HL-60/S4 treated with phorbol 12-myristate 13-acetate at 8.2 ng/mL for 4 days and 3 days (cell line): ENCODE measurements around the gene MED31.

ENCODE experiments used
- in situ Hi-C: fragments of 300-500 bp; cut with MboI; formaldehyde crosslinking; loops from 2 replicates; pipeline ENCODE4 v1.15.0; 2022; ENCODE audit warnings: low sequenced_read_pairs

Gene MED31

DNA sequence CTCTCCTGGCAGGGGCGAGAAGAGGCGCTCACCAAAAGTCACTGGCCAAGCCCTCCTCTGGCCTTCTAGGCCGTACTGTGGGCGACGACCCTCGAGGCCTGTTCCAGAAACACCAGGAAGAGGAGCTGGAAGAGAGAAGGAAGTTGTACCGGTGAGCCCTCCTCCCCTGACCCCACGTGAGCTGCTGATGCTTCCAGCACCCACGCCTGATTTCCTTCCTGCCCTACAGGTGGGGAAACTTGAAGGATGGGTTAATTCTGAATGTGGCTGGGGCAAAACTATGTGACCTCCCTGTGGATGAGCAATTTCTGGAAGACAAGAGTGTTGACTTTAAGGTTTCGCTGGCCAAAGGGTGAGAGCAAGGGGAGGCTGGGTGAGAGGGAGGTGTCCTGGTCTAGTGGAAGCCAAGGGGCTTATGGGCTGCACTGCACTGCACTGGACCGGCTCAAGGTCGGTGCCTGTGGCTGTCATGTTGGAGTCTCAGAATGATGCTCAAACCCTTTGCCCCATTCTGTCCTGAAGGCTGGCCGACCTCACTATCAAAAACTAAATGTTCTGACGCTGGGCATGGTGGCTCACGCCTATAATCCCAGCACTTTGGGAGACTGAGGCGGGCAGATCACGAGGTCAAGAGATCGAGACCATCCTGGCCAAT lies 6.4 kb upstream of the MED31 start:
- in situ Hi-C loops: loop anchor here (25.0 kb wide), 1 partner anchor 355 kb away; the partner anchor contains the start of genes BCL6B and RNASEK

DNA sequence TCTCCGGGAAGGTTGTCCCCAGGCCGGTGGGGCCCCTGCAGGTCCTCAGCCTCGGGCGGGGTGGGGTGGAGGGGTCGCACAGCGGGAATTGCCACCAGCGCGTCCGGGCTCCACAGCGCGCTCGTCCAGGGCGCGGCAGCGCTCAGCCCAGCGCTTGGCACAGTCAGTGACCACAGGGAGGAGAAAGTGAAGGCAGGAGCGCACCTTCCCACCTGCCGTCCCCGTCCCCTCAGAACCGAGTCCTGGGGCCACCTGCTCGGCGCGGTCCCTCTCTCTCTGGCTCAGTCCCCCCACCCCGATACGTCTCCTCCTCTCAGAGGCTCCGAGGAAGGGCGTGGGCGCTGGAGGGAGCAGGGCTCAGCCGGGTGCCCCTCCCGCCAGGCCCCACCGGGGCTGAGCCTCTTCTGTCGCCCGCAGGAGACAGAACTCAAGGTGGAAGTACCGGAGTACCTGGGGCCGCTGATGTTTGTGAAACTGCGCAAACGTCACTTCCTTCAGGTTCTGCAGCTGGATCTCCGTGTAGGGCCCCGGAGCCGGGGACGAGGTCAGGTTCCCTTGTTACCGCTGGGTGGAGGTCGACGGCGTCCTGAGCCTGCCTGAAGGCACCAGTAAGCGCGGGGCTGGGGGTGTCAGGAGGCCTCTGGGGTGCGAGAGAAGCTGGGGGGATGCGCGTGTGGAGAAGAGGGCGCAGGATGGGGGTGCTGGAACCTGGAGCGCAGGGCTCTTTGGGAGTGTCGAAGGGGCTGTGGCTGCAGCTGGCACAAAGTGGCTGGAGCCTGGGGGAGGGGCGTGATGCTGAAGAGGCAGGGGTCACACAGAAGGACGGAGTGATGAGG lies 5.6 kb upstream of the MED31 start:
- in situ Hi-C loops: loop anchor here (25.0 kb wide), 1 partner anchor 355 kb away; the partner anchor contains the start of genes BCL6B and RNASEK

DNA sequence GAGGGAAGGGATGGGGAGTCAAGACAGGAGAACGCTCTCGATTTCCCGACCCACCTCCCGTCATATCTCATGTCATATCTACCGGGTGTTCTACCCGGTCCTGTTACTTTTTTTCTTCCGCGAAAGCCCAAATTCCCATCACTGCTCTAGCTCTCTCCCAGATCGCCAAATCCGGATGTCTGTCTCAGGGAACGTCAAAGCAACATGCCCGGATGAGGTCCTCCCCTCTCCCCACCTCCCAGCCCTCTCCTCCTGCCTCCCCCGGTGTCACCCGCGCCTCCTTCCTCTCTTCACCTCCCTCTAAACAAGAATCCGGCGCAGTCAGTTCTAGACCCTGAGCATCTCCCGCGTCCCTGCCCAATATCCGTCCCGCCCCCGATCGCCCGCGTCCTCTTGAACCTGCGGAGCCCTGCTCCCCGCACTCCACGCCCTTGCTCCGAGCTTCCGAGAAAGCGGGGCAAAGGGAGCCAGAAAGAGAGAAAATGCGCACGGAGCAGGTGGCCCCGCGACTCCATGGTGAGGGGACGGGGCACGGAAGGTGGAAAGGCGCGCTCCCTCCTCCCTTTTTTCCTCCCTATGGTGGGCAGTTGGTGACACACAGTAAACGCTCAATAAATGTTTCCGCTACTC lies 4.4 kb upstream of the MED31 start:
- in situ Hi-C loops: loop anchor here (25.0 kb wide), 1 partner anchor 356 kb away; the partner anchor contains the start of genes BCL6B and RNASEK

DNA sequence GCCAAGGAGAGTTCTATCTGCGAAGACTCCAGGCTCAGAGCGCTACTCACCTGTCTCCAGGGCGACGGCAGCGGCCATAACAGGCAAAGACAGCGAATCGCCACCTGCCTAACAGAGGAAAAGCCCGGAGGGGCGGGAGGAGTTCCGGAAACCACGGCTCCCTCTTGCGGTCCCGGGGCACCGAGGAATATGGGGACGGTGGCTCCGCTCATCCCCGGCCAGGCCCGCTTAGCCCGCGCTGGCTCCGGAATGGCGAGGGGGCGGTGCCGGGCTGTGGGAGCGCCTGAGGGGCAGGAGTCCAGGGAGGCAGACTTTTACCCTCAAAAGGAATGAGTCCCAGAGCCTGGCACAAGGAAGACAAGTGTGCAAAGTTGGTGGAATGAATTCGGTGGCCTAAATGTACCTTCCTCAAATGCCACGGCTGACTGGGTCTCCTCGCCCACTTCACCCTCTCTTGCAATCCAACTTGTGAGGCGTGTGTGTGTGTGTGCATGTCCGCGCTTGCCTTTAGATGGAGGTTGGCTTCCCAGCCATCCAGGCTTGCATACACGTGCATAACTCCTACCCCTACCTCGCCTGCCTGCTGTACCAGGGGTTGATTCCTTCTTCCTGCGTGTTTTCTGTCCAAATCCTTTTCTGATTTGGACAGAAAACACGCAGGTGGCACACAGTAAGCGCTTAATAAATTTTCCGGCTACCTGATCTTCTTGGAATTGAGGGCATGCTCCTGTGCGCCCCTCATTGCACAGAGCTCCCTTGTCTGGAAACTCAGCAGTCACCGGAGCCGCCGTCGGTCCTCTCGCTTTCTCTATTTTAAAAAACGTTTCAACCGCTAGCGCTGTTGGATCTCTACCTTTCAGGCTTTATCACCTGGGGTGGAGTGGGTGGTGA lies 3.7 kb upstream of the MED31 start:
- in situ Hi-C loops: loop anchor here (25.0 kb wide), 1 partner anchor 357 kb away; the partner anchor contains the start of genes BCL6B and RNASEK

DNA sequence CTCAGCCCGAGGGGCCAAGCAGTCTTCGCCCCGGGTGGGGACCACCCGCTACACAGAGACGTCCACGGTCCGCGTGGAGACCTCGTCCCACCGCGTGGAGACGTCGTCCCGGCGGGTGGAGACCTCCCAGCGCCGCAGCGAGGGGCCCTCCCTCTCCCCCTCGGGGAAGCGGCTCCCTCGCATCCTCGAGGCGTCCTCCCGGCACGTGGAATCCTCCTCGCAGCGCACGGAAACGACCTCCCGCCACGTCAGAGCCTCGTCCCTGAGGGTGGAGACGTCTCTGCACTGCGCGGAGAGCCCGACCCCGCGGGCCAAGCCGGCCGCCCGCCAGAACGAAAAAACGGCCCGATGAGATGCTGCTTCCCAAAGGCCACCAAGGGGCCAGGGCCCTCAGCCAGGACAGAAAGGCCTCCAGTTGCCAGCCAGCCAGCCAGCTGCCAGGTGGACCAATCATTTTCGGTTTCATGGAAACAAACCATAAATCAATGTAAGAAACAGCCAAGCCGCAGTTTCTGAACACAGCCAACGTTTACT lies 581 bp upstream of the MED31 start:
- in situ Hi-C loops: loop anchor here (25.0 kb wide), 1 partner anchor 360 kb away; the partner anchor contains the start of genes BCL6B and RNASEK

DNA sequence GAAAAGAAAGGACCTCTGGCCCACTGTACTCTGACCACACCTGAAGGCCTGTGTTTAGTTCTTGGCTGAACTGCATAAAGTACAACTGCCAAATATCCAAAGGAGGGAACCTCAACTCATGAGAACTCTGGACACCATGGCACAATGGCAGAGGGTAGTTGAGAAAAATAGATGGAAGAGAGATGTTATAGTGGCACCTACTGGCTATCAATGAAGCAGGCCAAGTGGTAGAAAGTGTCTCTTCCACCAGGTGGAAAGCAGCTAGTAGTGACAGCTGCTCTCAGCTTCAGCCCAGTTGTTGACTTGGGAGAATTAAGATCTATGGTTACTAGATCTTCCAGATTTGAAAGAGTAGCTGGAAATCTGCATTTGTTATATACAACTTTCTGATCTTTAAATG lies 3.2 kb downstream of the MED31 start:
- in situ Hi-C loops: no loop called here

DNA sequence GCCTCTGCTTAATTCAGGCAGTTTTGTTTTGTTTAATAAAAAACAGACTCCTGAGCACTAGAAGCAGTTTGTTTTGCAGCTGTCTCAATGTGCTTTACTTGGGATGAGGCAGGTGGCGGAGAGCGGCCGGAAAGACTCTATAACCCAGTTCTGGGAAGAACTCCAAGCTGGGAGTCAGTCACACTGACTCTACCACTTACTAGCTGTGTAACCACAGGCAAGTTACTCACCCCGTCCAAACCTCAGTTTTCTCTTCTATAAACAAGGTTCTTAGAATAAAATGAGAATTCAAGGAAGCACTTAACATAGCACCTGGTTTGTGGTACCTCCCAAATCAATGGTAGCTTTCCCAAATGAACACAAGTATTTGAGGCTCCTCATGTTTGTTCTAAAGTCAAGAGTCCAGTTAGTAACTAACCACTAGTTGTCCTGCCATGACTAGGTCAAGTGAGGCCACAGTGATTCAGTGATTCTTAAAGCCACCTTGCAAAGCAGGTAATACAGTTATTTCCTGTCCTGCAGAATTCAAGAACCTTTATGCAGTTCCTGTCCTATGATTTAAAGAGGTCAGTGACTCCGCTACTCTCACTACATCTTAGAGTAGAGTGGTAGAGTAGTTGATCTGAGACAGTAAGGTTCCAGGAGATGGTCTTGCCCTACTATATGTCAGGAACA lies 7.8 kb downstream of the MED31 start:
- in situ Hi-C loops: no loop called here

DNA sequence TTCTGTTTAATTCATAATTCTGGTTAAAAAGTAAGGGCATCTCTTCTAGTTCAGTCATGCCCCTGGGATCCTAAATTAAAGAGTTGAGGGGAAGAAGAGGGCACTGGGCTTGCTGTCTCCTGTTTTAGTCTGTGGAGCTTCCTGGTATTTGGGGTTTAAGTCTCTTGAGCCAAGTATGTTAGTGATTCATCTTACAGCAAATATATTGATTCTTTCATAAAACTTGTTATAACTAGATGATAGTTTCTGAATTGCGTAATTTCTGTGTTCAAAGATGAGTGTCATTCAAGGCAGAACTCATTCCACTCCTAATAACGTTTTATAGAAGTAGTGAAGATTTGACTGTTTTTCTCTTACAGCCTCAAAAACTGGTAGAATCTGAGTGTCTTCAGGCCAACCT lies 8.8 kb downstream of the MED31 start:
- in situ Hi-C loops: no loop called here

DNA sequence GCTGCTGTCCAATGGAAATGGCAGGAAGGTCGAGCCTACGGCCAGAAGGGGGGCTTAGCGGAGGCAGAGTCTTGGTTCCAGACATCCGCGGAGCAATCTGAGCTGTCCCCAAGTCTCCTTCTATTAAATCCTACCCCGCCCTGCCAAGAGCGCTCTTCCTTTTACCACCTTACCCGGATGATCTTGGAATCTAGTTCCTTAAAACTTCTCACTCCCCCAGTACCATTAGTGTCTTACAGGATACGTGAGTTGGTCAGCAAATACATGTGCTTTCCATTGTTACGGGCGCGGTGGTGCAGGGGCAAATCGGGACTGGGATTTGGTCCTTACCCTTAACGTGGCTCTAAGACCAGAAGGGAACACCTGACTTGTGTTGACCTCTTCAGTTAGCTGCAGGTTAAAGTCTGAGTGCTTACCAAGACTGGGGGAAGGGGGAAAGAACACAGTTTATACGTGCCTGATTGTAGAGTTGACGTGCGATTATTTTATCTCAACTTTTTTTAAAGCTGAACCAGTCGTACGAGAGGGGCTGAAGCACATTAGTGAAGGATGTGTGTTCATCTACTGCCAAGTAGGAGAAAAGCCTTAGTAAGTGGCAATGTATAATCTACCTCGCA lies 10.1 kb downstream of the MED31 start:
- in situ Hi-C loops: no loop called here

DNA sequence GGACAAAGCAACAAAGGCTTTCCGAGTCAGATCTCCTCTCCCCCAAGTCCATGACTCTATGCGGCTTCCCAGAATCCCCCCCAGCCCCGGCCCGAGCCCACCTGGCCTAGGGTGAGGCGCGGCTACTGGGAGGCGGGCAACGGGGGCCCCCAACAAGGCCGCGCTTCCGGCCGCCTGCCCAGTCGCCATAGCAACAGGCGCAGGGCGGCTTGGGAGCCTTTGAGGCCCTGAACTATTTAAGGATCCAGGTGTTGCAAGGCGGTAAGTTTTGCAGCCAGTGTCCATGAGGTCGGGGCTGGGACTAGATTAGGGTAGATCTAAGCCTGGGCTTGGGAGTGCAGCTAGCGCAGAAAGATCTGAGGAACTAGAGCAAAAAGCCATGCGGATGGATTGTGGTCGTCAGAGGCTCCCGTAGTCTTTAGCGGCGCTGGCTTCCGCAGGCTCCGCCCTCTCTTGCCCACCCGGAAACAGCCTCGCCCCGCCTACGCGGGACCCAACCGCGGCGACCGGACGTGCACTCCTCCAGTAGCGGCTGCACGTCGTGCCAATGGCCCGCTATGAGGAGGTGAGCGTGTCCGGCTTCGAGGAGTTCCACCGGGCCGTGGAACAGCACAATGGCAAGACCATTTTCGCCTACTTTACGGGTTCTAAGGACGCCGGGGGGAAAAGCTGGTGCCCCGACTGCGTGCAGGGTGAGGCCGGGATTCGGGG lies 10.7 kb downstream of the MED31 start, which contains the start of the genes KIAA0753 and TXNDC17:
Gene KIAA0753 (minus strand): TSS at position 176 of the 711 bp plus-strand sequence. CDS start 5,608 bp downstream, outside the sequence.
Gene TXNDC17 (plus strand): TSS at position 525 of the 711 bp plus-strand sequence. CDS start 23 bp downstream, at position 548.
- in situ Hi-C loops: no loop called here

DNA sequence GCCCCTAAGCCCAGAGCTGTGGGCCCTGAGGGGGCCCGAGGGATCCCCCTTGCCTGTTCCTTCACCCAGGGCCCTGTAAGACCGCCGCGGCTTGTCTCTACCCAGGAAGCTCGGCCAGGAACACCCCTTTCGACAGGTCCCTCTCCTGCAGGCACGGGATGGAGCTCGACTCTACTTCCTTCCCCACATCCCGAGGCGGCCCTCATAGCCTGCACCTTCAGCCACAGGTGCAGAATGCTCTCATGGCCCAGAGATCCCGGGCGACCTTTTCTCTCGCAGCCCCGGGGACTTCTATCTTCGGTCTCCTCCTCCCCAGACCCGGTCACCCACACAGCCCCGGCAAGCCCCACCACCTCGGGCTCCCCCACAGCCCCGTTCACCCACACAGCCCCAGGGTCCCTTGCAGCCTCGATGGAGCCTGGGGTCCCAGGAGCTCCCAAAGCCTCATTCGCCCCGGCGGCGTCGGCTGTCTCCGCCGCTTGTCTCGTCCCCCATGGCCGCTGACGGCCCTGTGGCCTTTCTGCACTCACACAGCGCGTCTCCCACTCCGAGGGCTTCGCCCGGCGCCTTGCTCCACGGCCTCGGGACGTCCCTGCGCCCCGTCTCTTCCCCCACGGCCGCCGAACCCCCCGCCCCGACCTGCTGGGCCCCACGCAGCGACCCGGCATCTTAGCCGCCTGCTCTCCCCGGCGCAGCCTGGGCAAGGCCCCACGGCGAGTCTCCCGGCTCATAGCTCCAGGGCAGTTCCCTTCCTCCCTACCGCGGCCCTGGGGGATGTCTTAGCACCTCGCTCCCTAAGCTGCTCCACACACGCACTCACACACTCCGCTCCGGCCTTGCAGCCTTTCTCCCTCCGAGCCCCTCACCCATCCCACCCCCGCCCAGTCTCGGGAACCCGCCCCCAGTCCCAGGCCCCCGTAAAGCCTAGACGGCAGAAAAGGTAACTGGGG lies 11.5 kb downstream of the MED31 start:
- in situ Hi-C loops: no loop called here

DNA sequence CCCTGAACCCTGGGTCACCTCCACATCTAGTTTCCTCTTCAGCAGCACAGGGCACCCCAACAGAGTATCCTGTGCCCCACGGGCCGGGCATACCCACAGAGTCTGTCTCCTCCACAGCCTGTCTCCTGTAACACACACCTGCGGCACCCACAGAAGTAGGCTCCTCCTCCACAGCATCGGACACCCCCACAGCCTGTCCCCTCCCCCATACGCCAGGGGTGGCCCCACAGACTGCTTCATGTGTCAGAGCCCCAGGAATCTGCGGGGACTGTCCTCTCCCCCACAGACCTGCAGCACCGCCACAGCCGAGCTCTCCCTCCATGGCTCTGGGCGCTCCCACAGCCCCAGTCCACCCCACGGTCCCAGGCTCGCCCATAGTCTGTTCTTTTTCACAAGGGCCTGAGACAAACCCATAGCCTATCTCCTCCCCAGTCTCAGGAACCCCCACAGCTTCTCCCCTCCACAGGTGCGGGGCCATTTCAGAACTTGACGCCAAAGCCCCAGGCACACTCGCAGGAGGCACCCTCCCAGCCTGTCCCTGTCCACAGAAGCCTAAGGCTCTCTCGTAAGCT lies 12.3 kb downstream of the MED31 start:
- in situ Hi-C loops: no loop called here

DNA sequence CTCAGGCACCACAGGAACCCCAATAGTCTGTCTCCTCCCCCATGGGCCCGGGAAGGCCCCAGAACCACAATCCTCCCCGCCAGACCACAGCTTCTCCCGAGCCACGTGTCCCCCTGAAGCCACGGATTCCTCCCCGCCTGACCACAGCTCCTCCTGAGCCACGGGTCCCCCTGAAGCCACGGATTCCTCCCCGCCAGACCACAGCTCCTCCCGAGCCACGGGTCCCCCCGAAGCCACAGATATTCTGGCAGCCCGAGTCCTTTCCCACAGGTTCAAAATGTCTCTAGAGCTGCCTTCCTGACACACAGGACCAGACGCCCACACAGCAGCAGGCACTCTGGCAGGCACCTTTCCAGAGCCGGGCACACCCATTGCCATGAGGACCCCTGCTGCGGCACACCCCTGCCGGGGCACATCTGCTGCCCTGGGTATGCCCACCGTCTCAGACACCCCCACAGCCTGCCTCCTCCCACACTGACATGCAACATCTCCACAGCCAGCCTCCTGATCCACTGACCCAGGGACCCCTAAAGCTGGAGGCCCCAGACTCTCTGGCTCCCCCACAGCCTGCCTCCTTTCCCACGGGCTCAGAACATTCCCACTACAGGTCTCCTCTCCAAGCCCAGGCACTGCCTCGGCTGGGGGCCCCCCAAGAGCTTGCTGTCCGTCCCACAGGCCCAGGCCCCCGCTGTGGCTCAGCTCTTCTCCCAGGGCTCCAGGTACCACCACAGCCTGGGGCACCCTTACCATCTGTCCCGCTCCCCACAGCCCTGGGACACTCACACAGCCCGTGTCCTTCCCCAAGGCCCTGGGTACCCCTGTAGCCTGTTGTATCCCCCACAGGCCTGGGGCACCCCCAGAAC lies 13.1 kb downstream of the MED31 start:
- in situ Hi-C loops: no loop called here

DNA sequence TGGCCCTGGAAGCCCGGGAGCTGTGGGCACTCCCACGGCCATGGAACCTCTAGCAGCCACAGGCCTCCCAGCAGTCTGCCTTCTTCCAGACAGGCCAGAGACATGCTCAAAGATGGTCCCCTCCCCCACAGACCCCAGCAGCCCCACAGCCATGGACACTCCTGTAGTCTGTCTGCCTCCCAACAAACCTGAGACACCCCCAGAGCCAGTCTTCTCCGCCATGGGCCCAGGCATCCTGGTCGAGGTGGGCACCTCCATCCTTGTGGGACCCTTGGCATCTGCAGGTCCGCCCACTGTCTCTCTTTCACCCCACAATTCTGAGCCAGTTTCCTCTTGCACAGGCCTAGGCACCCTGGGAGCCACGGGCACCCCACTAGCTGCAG lies 14.0 kb downstream of the MED31 start:
- in situ Hi-C loops: no loop called here

DNA sequence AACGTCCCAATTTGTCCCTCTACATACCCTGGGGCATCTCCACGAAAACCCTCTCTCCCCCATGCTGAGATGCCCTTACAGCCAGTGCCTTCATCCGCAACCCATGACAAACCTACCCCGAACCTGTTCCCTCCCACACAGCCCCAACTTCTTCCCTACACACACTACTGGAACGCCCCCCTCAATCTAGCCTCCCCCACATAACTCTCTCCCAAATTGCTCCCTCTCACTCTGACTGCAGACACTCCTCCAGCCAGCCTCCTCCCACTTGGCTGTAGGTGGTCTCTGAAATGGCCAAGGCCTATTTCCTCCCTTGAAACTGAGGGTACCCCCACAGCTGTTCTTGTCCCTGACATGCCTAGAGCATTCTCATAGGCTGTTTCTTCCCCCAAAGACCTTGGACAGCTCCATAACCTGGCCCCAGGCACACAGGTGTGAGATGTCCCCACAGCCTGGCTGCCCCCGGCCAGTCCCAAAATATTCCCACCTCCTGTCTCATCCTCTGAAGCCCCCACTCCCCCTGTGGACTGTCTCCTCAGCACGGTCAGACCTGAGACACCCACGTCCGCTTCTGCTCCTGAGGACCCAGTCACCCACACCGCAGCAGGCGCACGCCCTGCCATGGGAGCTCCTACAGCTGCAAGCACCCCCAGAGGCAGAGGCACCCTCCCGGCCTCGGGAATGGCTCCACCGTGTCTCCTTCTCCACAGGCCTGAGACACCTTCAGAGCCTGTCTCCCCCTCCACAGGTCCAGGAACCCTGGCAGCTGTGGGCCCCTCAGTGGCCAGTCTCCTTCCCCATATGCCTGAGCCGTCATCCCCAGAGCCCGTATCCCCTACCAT lies 14.6 kb downstream of the MED31 start:
- in situ Hi-C loops: no loop called here
